Measurements from ENCODE around the gene ATF1.
"Not testable (repeated sequence)": the region's sequence is repeated elsewhere in the genome, so short reads cannot be mapped to it uniquely, and the experiment has no call there.

Gene ATF1

DNA sequence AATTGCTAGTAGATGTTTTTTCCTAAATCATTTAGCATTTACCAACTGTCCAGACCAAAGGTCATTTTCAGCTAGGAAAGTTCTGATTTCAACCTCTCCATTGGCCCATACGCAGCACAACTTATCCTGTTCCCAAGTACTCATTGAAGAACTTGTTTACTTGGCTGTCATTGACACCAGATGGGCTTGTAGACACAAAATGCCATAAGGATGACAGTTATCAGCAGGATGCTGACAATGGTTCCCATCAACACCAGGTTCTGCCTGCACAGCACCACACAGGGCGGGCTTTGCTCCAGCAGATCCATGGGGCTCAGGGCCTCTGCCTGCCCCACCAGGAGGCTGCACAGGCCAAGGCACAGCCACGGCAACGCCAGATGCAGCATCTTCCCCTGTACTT is 42.3 kb downstream of the ATF1 start:
- no peak for DNase-seq

DNA sequence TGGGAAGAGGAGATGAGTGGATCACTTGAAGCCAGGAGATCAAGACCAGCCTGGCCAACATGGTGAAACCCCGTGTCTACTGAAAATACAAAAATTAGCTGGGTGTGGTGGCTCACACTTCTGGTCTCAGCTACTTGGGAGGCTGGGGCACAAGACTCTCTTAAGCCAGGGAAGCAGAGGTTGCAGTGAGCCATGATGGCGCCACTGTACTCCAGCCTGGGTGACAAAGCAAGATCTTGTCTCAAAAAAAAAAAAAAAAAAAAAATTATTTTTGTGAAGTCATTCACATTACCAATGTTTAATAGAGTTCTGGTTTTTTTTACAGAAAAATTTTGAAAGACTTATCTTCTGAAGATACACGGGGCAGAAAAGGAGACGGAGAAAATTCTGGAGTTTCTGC is 45.2 kb downstream of the ATF1 start:
- DNase-seq = not testable (repeated sequence)

DNA sequence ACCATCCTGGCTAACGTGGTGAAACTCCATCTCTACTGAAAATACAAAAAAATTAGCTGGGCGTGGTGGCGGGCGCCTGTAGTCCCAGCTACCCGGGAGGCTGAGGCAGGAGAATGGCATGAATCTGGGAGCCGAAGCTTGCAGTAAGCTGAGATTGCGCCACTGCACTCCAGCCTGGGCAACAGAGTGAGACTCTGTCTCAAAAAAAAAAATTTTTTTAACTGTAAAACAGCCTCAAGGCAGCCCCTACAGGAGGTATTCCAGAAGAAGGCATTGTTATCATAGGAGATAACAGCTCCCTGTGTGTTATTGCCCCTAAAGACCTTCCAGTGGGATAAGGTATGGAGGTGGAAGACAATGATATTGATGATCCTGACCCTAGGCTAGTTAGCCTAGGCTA is 51.0 kb downstream of the ATF1 start:
- not testable (repeated sequence) for DNase-seq

DNA sequence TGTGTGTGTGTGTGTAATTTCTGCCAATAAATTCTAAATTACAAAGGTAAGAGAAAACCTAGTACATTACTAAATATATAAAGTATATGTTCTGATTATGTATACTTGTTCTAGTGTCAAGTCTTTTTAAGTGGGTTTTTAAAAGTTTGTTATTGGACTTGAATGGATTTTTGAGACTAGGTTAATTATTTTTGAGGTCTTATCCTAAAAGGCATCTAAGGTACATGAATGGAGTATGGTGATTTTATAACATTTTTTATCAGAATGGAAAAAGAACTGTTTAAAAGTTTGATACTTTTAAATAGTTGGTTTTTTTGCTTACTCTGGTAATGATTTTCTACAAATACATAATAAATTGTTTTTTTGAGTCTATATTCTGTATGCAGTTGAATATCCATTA is 56.3 kb downstream of the ATF1 start:
- no peak for DNase-seq

DNA sequence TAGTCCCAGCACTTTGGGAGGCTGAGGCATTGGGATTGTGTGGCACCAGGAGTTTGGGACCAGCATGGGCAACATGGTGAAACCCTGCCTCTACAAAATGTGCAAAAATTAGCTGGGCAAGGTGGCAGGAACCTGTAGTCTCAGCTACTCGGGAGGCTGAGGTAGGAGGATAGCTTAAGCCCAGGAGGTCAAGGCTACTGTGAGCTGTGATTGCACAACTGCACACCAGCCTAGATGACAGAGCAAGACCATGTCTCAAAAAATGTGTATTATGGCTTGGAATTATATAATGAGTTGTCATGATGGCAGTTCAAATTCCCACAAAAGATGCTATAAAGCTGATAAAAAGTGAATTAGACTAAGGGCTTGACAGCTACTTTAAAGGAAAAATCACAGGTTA is 58.2 kb downstream of the ATF1 start:
- no peak for DNase-seq

DNA sequence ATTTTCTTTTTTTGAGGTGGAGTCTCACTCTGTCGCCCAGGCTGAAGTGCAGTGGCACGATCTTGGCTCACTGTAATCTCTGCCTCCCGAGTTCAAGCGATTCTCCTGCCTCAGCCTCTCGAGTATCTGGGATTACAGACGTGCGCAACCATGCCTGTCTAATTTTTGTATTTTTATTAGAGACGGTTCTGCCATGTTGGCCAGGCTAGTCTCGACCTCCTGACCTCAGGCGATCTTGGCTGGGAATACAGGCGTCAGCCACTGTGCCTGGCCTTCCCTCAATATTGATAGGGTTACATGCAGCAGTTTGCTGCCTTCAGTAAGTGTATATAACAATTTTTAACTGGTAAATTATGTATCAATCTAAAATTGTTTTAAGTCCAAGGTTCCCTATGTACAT is 59.8 kb downstream of the ATF1 start:
- DNase-seq = not testable (repeated sequence)

DNA sequence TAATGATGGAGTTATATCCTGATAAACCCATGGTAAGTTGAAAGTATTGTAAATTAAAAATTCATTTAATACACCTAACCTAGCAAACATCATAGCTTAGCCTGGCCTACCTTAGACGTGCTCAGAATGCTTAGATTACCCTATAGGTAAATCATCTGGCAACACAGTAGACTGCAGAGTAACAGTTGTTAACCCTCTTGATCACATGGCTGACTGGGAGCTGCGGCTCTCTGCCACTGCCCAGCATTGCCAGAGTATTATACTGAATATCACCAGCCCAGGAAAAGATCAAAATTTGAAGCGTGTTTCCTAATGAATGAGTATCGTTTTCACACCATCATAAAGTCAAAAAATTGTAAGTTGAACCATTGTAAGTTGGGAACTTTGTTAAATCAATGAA is 61.0 kb downstream of the ATF1 start:
- DNase-seq = no peak

DNA sequence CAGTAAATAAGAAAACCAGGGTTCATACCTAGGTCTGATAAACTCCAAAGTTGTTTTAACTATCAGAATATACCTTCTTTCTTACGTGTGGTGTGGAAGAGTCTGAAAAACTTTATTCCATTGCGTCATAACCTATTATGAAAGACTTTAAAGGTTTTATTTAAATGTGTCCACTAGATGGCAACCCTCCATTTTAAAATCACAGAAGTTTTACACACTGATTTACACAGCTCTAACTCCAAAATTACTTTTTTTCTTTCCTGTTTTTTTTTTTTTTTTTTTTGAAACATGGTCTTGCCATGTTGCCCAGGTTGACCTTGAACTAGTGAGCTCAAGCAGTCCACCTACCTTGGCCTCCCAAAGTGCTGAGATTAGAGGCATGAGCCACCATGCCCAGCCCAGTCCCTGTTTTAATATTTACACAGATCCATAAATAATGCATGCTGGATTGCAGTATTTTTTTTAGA is 61.5 kb downstream of the ATF1 start:
- DNase-seq = no peak

DNA sequence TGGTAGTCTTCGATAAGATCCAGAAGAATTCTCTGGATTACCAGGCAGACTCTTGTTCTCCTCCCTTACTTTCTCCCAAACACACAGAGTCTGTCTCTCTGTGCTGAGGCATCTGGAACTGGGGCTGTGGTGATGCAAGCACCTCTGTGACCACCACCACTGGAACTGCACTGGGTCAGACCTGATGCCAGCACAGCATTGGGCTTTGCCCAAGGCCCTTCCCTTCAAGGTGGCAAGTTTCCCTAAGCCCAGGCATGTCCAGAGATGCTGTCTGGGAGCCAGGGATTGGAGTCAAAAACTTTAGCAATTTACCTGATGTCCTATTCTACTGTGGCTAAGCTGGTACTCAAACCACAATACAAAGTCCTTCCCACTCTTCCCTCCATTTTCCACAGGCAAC is 64.2 kb downstream of the ATF1 start:
- no peak for DNase-seq

DNA sequence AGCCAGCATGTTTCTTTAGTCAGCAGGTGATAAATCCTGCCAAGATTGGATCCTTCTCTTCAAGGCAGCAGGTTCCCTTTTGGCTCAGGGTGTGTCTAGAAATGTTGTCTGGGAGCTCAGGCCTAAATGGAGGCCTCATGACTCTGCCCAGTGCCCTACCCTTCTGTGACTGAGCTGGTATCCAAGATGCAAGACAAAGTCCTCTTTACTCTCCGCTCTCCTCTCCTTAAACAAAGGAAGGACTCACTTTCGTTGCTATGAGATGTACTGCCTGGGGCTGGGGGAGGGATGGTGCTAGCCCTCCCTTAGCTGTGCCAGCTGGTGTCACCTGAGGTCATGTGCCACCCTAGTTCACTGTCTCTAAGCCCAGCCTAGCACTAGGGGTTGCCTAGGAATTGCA is 65.0 kb downstream of the ATF1 start:
- DNase-seq = no peak

DNA sequence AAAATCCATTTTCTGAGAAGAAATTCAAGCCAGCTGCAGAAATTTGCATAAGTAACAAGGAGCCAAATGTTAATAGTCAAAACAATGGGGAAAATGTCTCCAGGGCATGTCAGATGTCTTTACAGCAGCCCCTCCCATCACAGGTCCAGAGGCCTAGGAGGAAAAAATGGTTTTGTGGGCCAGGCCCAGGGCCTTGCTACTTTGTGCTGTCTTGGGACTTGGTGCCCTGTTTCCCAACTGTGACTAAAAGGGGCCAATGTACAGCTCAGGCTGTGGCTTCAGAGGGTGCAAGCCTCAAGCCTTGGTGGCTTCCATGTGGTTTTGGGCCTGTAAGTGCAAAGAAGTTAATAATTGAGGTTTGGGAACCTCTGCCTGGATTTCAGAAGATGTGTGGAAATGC is 69.9 kb downstream of the ATF1 start:
- DNase-seq = not testable (repeated sequence)

DNA sequence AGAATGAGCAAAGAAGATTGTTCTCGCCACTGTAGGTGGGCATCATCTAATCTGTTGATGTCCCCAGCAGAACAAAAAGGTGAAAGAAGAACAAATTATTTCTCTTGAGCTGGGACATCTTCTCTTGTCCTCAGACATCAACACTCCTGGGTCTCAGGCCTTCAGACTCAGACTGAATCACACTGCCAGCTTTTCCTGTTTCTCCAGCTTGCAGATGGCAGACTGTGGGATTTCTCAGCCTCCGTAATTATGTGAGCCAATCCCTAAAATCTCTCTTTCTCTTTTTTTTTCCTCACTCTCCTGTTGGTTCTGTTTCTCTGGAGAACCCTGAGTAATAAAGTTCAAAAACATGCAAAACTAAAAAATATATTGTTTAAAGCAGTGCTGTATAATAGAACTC is 75.1 kb downstream of the ATF1 start:
- DNase-seq = no peak

DNA sequence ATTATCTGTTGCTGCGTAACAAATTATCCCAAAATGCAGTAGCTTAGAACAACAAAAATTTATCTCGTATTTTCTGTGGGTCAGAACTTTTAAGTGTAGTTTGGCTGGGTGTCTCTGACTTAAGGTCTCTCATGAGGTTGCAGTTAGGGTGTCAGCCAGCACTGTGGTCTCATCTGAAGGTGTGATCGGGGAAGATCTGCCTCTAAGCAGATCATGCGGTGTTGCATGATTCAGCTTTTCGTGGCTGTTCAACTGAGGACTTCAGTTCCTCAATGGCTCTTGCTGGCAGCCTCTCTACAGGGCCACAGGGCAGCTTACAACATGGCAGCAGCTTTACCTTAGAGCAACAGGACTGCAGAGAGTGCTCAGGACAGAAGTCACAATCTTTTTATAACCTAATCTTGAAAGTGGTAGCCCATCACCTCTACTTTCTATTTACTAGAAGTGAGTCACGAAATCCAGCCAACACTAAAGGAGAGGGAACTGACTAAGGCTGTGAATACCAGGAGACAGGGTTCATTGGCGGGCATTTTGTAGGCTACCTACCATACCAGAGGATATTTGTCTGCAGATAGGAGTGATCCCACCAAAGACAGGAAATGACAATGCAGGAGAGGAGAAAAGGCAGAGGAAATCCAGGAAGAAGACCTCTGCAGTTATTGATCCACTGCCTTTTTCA is 77.0 kb downstream of the ATF1 start:
- DNase-seq = no peak

DNA sequence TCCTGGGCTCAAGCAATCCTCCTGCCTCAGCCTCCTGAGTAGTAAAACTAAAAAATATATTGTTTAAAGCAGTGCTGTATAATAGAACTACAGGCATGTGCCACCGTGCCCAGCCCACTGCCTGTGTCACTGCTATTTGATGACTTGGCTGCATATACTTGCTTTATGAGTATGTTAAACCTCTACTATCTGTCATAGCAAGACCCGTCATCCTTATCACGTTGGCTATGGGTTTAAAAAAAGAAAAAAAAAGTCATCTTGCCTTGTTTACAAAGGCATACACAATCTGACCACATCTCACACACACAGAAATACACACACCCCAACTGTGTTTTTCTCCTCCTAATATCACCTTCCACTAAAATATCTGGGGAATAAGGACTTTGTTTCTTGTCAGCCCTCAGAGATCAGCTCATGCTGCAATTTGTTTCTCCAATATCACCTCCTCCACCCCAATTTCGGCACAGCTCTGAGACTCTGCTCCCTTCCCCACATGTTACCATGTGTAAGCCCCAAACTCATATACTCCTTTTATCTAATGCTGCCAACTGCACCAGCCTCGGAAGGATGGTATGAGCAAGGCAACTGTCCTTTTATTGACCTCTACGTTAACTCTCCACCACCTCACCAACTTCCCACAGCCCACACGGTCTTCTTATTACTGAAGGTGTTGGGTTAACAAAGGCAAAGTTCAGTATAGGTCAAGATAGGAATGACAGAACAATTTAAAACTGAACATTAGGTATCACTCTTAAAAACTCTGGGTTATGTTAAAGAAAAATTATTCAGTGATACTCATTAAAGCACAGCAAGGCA is 78.0 kb downstream of the ATF1 start:
- DNase-seq = no peak

DNA sequence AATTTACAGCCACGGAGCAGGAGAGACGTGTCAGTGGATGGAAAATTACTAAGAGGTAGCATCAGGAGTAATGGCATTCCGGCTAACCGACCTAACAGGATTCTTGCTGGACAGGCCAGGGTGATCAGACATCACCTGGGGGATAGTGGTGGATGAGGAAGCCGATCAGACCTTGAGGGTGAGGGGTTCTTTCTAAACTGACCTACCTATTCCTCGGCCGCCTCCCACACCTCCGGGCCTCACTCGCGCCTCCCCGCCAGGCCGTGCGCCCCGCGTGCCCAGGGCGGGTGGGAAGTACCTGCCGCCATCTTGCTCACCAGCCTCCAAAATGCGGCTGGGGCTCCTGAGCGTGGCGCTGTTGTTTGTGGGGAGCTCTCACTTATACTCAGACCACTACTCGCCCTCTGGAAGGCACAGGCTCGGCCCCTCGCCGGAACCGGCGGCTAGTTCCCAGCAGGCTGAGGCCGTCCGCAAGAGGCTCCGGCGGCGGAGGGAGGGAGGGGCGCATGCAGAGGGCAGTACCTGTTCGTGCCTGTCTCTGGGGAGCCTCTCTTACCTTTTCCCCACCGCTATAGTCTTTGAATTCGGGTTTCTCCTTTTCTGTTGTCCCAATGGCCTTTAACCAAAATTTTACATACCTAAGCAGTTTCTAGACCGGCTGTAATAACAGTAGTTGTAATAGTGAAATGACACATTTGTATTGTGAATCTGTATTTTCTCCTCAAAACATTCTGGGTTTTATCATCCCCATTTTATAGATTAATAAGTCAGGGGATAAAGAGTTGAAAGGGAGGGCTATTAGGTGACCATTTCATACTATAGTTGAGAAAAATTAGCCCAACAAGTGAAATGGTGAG is 79.0 kb downstream of the ATF1 start, which contains the start of gene TMPRSS12:
Gene TMPRSS12, plus strand, starts transcription at position 290 of the 857 bp plus-strand sequence. Its CDS starts 39 bp downstream, at position 329.
- DNase-seq = no peak

DNA sequence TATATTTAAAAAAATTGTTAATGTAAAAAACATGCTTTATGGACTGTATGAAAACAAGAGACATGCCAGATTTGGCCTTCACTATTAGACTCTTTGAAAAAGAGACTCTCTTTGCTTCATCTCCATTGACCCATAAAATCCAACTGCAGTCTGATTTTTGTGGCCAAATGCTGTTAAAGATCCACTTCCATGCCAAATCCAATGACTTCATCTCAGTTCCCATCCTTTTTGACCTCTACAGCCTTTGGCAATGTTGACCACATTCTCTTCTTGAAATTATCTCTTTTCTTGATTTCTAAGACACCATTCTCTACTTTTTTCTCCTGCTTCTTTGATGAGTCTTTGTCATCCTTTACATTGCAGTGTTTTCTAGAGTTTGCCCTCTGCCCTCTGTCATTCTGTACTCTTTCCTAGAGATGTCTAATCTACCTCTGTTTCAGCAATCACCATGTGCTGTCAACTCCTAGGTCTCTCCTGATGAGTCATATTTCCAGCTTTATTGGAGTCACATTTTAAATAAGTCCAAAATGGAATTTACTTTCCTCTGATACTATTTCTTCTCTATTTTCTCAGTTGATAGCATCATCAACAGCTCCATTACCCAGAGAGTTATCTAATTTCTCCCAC is 81.2 kb downstream of the ATF1 start:
- DNase-seq = no peak

DNA sequence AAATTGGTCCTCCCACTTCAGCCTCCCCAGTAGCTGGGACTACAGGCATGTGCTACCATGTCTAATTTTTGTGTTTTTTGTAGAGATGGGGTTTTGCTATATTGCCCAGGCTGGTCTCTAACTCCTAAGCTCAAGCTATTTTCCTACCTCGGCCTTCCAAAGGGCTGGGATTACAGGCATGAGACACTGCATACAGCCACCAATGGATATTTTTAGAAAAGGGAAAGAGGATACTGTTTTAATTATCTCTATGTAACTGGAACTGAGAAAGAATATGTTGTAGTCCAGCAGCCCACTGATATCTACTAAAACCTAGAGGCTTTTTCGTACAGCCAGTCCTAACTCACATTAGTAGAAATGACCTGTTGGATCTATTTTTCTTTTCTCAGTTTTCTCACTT is 85.1 kb downstream of the ATF1 start:
- no peak for DNase-seq

DNA sequence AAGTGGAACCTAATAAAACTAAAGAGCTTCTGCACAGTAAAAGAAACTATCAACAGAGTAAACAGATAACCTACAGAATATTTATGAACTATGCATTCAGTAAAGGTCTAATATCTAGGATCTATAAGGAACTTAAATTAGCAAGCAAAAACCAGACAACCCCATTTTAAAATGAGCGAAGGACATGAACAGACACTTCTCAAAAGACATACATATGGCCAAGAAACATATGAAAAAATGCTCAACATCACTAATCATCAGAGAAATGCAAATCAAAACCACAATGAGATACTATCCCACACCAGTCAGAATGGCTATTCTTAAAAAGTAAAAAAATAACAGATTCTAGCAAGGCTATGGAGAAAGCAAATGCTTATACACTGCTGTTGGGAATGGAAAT is 91.3 kb downstream of the ATF1 start:
- DNase-seq = not testable (repeated sequence)

DNA sequence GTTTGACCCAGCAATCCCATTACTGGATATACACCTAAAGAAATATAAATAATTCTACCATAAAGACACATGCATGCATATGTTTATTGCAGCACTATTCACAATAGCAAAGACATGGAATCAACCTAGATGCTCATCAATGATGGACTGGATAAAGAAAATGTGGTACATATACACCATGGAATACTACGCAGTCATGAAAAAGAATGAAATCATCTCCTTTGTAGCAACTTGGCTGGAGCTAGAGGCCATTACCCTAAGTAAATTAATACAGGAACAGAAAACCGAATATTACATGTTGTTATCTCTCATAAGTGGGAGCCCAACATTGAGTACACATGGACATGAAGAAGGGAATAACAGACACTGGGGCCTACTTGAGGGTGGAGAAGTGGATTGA is 91.8 kb downstream of the ATF1 start:
- DNase-seq = not testable (repeated sequence)

DNA sequence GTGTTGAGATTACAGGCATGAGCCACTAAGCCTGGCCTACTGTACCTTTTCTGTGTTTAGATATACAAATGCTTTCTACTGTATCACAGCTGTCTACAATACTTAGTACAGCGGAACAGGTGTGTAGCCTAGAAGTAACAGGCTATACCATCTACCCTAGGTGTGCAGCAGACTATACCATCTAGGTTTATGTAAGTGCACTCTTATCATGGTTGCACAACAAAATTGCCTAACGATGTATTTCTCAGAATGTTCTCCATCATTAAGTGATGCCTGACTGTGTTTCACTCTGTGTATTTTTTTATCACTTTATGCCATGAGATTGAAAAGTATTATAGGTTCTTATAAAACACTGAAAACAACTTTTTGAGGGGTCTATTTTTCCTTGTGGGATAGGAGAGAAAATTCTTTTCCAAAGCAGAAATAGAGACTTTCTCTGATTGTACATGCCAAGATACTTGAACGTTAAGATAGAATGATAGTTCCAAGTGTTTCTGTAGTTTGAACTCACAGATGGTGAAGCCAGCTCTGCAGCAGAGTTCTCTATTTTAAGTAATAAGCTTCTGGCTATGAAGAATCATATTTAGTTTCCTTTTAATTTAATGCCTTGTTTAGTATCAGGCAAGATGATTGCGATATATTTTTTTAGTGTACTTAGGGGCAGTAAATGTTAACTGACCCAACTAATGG is 95.9 kb downstream of the ATF1 start:
- no peak for DNase-seq

DNA sequence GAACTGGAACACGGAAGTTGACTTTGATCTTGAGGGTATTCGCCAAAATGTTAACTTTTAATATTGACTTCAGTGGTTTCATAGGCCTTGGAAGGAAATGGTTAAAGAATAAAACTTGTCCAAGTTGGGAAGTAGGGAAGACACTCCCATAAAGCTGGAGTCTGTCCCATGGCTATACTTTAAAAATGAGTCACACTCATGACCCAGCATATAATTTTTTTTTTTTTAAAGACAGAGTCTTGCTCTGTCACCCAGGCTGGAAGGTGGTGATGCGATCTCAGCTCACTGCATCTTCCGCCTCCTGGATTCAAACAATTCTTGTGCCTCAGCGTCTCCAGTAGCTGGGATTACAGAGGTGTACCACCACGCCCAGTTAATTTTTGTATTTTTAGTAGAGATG is 98.4 kb downstream of the ATF1 start:
- no peak for DNase-seq

DNA sequence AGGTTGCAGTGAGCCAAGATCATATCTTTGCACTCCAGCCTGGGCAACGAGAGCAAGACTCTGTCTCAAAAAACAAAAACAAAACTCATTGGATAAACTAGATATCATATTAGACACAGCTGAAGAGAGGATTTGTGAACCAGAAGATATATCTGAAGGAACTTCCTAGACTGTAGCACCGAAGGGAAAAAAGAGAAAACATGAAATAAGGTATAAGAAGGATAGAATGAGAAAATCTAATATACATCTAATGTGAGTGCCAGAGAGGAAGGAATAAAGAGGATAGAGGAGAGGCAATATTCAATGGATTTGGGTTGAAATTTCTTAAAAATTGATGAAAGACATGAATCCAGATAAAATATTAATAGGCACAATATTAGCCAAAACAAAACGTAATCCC is 101.4 kb downstream of the ATF1 start:
- no peak for DNase-seq

Data from CD4-positive, alpha-beta T cell treated with Interleukin-15 for 1 hour (primary cell).